SK-N-SH (cell line): ENCODE results near the gene POU3F3. TPM values are rescaled to one million over a fixed set of nuclear protein-coding genes. Genes with fewer than 3 reads are reported as not detected.

ENCODE experiments used
- CTCF ChIA-PET: fragments of 300-600, 350-600 bp; formaldehyde crosslinking; extraction: SDS; loops from one replicate; lab custom pipeline; 2021; lab: Yijun Ruan, JAX
- POLR2A ChIA-PET: fragments of 350-600 bp; sonication (Branson Sonifier 250); formaldehyde crosslinking; extraction: SDS; loops from one replicate; lab custom pipeline; 2020; ENCODE audit warnings: antibody characterized with exemption, inconsistent platforms; lab: Yijun Ruan, JAX
- DNase-seq: peaks from one replicate; pipeline ENCODE4 v3.0.0; 2012
- H2AFZ ChIP-seq: fragments of 200-600 bp; sonication (generic); 2 replicates; pipeline ENCODE4 v1.8.1; 2016; ENCODE audit warnings: antibody characterized with exemption, mild to moderate bottlenecking, low read depth
- H3F3A ChIP-seq: fragments of 200-600 bp; sonication (generic); replicated peaks from 2 replicates; pipeline ENCODE3; 2016; ENCODE audit warnings: antibody characterized with exemption, mild to moderate bottlenecking; ENCODE audit not compliant: insufficient read depth
- H3K27ac ChIP-seq, 2 experiments: fragments of 200-500 bp in 1 of 2; fragments of 200-600 bp in 1 of 2; sonication (Bioruptor generic) in 1 of 2; sonication (generic), shearing (Covaris generic) in 1 of 2; 2 replicates each; pipeline versions ENCODE4 v1.5.1 to v1.6.1; 2014 to 2016; ENCODE audit warnings: low read depth in 2 of 2, inconsistent platforms in 1 of 2, low read length in 1 of 2, mild to moderate bottlenecking in 1 of 2, mixed read lengths in 1 of 2
- H3K27me3 ChIP-seq: fragments of 200-600 bp; sonication (generic), shearing (Covaris generic); 2 replicates; pipeline ENCODE4 v1.6.1; 2016; ENCODE audit warnings: mixed run types; ENCODE audit not compliant: insufficient read depth
- H3K36me3 ChIP-seq, 2 experiments: fragments of 200-500 bp in 1 of 2; fragments of 200-600 bp in 1 of 2; sonication (Bioruptor generic) in 1 of 2; sonication (generic) in 1 of 2; replicated peaks in 1 of 2; 2 replicates each; pipeline versions ENCODE3 to v1.5.1; 2014 to 2016; ENCODE audit warnings: low read length in 1 of 2, mild to moderate bottlenecking in 1 of 2; ENCODE audit not compliant: insufficient read depth in 2 of 2, control insufficient read depth in 1 of 2
- H3K4me1 ChIP-seq, 2 experiments: fragments of 200-500 bp in 1 of 2; fragments of 200-600 bp in 1 of 2; sonication (Bioruptor generic) in 1 of 2; sonication (generic), shearing (Covaris generic) in 1 of 2; 2 replicates each; pipeline versions ENCODE4 v1.5.1 to v1.6.1; 2014 to 2016; ENCODE audit warnings: low read depth in 1 of 2, low read length in 1 of 2, mixed run types in 1 of 2; ENCODE audit not compliant: insufficient read depth in 2 of 2, control insufficient read depth in 1 of 2
- H3K4me2 ChIP-seq: fragments of 200-600 bp; sonication (generic), shearing (Covaris generic); 2 replicates; pipeline ENCODE4 v1.6.1; 2017; ENCODE audit warnings: mixed run types
- H3K4me3 ChIP-seq, 2 experiments: fragments of 200-500 bp in 1 of 2; fragments of 200-600 bp in 1 of 2; sonication (Bioruptor generic) in 1 of 2; sonication (generic), shearing (Covaris generic) in 1 of 2; 2 replicates each; pipeline versions ENCODE4 v1.5.1 to v1.8.1; 2014 to 2016; ENCODE audit warnings: low read depth in 2 of 2, inconsistent platforms in 1 of 2, low read length in 1 of 2, mild to moderate bottlenecking in 1 of 2, mixed read lengths in 1 of 2, moderate library complexity in 1 of 2
- H3K79me2 ChIP-seq: fragments of 200-600 bp; sonication (generic); 2 replicates; pipeline ENCODE4 v1.8.1; 2017; ENCODE audit warnings: mild to moderate bottlenecking; ENCODE audit not compliant: insufficient read depth
- H3K9ac ChIP-seq: fragments of 200-600 bp; sonication (generic); 2 replicates; pipeline ENCODE4 v1.6.1; 2017; ENCODE audit warnings: mixed run types
- H3K9me2 ChIP-seq: fragments of 200-600 bp; sonication (generic); 2 replicates; pipeline ENCODE4 v1.6.1; 2017; ENCODE audit warnings: mixed run types
- H3K9me3 ChIP-seq: fragments of 200-600 bp; sonication (generic); 2 replicates; pipeline ENCODE4 v1.6.1; 2017; ENCODE audit warnings: mixed run types, mild to moderate bottlenecking, moderate library complexity
- H4K20me1 ChIP-seq: fragments of 200-600 bp; sonication (generic); 2 replicates; pipeline ENCODE4 v1.6.1; 2017; ENCODE audit warnings: mild to moderate bottlenecking, mixed run types; ENCODE audit not compliant: insufficient read depth
- CHD2 ChIP-seq: fragments of 150-350 bp; IDR thresholded peaks from 2 replicates; pipeline ENCODE4 v1.6.1; 2018; ENCODE audit warnings: low read length; ENCODE audit not compliant: partially characterized antibody
- ELF1 ChIP-seq: IDR thresholded peaks from 2 replicates; pipeline ENCODE4 v1.4.0; 2012
- EZH2phosphoT487 ChIP-seq: fragments of 200-600 bp; sonication (generic); IDR thresholded peaks from 2 replicates; pipeline ENCODE4 v1.6.1; 2017; ENCODE audit warnings: low read depth, mixed run types, mild to moderate bottlenecking, antibody characterized with exemption, moderate library complexity, borderline replicate concordance
- JUND ChIP-seq: IDR thresholded peaks from 2 replicates; pipeline ENCODE4 v1.4.0; 2012
- MAX ChIP-seq: IDR thresholded peaks from 2 replicates; pipeline ENCODE4 v1.4.0; 2012; ENCODE audit warnings: low read depth
- POLR2AphosphoS5 ChIP-seq: IDR thresholded peaks from 2 replicates; pipeline ENCODE4 v1.6.1; 2012; ENCODE audit warnings: low read depth, low read length
- RCOR1 ChIP-seq: fragments of 150-350 bp; IDR thresholded peaks from 2 replicates; pipeline ENCODE4 v1.6.1; 2017; ENCODE audit warnings: antibody characterized with exemption, low read length
- REST ChIP-seq: IDR thresholded peaks from 2 replicates; pipeline ENCODE4 v1.6.1; 2012; ENCODE audit warnings: mild to moderate bottlenecking, low read depth, low read length, moderate library complexity
- RXRA ChIP-seq: IDR thresholded peaks from 2 replicates; pipeline ENCODE4 v1.4.0; 2012; ENCODE audit warnings: low read depth, mild to moderate bottlenecking, borderline replicate concordance
- SIN3A ChIP-seq: IDR thresholded peaks from 2 replicates; pipeline ENCODE4 v1.6.1; 2012; ENCODE audit warnings: low read depth, mild to moderate bottlenecking, low read length, moderate library complexity, borderline replicate concordance
- USF2 ChIP-seq: fragments of 150-350 bp; IDR thresholded peaks from 2 replicates; pipeline ENCODE4 v1.6.1; 2017; ENCODE audit warnings: antibody characterized with exemption, low read length, low read depth, borderline replicate concordance
- YY1 ChIP-seq: IDR thresholded peaks from 2 replicates; pipeline ENCODE4 v1.4.0; 2012; ENCODE audit warnings: low read depth, mild to moderate bottlenecking
- ZBTB33 ChIP-seq: IDR thresholded peaks from 2 replicates; pipeline ENCODE4 v1.4.0; 2012; ENCODE audit warnings: low read depth, borderline replicate concordance
- WGBS: methylation state at CpG from one replicate; pipeline ENCODE4 v1.1.6; 2017; ENCODE audit warnings: low lambda C conversion rate; 5-methylcytosine and 5-hydroxymethylcytosine counted together
- polyA plus RNA-seq, 3 experiments: library from polyadenylated mRNA; depleted of rRNA; stranded (reverse); fragments of >200 nt; gene quantifications; 2 replicates each; pipeline ENCODE4 v1.2.3, GENCODE V29; 2012

POU3F3 gene
- polyA plus RNA-seq, 1 of the 3 experiments (the other 2 are of a cell fraction) = not detected

GRCh38 chr2:104883357-104883756, 29.4 kb downstream of the POU3F3 start:
- H3K4me1 ChIP-seq = no peaks in the 10 kb centered on the region
- H3K9me2 ChIP-seq = no peaks in the 10 kb centered on the region
- H3K4me3 ChIP-seq = no peak overlapping the region
- no peaks in the 10 kb centered on the region for H3K79me2 ChIP-seq
- CTCF ChIA-PET = interaction anchor here (1.2 to 2.0 kb wide), 3 partner anchors 9 to 33 kb away, joined by 3 to 9 read pairs (median 4); no protein-coding TSS in a partner anchor
- no peaks in the 10 kb centered on the region for H3K36me3 ChIP-seq
- no peak for TF ChIP-seq ZBTB33
- no peak for TF ChIP-seq SIN3A
- no peak for TF ChIP-seq EZH2phosphoT487
- TF ChIP-seq JUND = no peak
- no peak for TF ChIP-seq YY1
- no peak for TF ChIP-seq ELF1
- TF ChIP-seq RXRA = no peak
- no peak for TF ChIP-seq CHD2
- no peak for TF ChIP-seq REST
- TF ChIP-seq RCOR1 = no peak
- no peak for TF ChIP-seq USF2
- TF ChIP-seq POLR2AphosphoS5 = no peak
- no peak for TF ChIP-seq MAX
- TF ChIP-seq, all 33 proteins: peak for 0
- no peak overlapping the region for H3K9ac ChIP-seq
- POLR2A ChIA-PET = no interaction called here
- no peak overlapping the region for H3K4me2 ChIP-seq
- no peaks in the 10 kb centered on the region for H4K20me1 ChIP-seq
- no peak overlapping the region for H3K27ac ChIP-seq
- 38% methylated on average over 3 of the region's 3 CpGs for WGBS
- DNase-seq = no peak
- no peaks in the 10 kb centered on the region for H3F3A ChIP-seq
- peaks cover 4% of the 10 kb centered on the region; the same call in 1 of the 2 replicates for H3K27me3 ChIP-seq
- no peaks in the 10 kb centered on the region for H3K9me3 ChIP-seq
- H2AFZ ChIP-seq = no peak overlapping the region
